ENCODE results near the gene FUBP3.

DNA sequence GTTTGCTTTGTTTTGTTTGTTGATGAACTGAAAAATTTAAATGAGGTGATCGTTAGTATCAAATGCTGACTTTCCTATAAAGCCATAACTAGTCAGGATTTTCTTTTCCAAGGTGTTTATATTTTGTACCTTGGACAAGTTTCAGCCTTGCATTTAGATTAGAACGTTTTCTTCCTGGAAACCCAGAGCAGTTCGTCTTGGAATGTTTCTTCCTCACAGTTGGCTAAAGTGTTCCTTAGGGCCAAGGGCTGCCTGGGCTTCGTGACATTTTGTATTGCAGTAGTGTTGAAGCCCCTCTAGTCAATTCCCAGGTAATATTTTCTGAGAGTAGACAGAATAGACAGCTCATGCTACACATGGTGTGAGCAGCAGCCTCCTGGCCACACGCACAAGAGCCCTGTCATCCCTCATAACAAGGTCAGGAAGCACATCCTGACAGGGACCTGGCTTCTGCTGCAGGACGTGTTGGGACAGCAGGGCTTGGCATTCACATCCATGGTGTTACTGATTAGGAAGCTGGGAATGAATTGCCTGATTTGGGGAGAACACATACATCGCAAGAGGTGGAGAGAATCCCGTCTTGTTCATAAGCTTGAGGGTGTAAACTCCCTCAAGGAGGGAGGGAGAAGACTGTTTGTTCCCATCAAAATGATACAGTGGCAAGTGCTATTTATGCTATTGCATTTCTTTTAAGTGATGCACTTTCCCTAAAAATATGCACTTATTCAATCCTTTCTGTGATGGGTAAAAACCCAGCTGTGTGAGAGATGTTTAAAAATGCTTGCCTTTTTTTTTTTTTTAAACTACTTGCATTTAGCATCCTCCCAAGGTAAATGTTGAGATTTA is 31.7 kb downstream of the FUBP3 start:
- TF ChIP-seq, protein P1, sequence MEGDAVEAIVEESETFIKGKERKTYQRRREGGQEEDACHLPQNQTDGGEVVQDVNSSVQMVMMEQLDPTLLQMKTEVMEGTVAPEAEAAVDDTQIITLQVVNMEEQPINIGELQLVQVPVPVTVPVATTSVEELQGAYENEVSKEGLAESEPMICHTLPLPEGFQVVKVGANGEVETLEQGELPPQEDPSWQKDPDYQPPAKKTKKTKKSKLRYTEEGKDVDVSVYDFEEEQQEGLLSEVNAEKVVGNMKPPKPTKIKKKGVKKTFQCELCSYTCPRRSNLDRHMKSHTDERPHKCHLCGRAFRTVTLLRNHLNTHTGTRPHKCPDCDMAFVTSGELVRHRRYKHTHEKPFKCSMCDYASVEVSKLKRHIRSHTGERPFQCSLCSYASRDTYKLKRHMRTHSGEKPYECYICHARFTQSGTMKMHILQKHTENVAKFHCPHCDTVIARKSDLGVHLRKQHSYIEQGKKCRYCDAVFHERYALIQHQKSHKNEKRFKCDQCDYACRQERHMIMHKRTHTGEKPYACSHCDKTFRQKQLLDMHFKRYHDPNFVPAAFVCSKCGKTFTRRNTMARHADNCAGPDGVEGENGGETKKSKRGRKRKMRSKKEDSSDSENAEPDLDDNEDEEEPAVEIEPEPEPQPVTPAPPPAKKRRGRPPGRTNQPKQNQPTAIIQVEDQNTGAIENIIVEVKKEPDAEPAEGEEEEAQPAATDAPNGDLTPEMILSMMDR (IDR thresholded peaks at IDR 0.05; ENCODE audit: insufficient read depth, low read length, poor library complexity, severe bottlenecking) = no peak
- TF ChIP-seq EZH2phosphoT487 (conservative IDR thresholded peaks at IDR 0.05; ENCODE audit: low read length) = no peak

All from SU-DHL-6 (cell line).